Measurements from ENCODE around the gene ARFGAP3. TPM values are rescaled to one million over a fixed set of nuclear protein-coding genes. Genes with fewer than 3 reads are reported as not detected.

The ARFGAP3 gene
- total RNA-seq, 2 donors from 2014 or later: 32.1 to 39.7 TPM

DNA sequence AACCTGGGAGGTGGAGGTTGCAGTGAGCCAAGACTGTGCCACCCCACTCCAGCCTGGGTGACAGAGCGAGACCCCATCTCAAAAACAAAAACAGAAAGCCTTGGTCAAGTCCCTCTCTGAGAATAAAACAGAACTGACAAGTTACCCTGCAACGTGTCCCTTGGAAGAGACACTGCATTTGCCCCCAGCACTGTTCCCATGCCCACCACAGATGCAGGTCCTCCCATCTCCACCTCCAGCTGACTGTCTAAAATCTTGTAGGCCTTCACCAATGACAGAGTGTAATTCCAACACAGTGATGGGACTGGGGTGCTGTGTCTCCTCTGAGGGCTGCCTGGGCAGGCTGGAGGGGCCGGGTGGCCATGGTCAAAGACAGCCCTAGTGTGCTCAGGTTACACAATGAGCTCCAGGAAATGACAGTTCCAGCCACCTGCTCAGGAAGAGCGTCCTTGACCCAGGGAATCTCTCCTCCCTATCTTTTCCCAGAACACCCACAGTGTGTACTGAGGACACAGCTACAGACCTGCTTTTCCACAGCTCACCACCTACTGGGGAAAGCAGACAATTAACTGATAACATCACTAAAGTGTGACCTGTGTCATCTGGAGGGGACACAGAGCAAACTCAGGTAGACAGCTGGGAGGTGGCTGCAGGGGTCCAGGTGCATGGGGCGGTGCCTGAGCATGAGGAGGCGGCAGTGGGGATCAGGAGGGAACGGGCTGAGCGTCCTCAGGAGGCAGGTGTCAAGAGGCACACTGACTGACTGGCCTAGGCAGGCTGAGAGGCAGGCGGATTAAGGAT, 56.4 kb downstream of the ARFGAP3 start:
- Mint-ChIP-seq H3K4me1 (peaks cover 7% of the 10 kb centered on the region), H3K27ac (no peak overlapping the region), H3K36me3 (ENCODE audit: low read depth) (peaks cover 4% of the 10 kb centered on the region), H3K4me3 (peak overlapping the region; percentile 47), H3K27me3 (no peaks in the 10 kb centered on the region)
- no peaks in the 10 kb centered on the region for H3K9me3 ChIP-seq (ENCODE audit: control insufficient read depth, low read length, poor library complexity, severe bottlenecking)
- ATAC-seq (no peak), DNase-seq (no peak)

DNA sequence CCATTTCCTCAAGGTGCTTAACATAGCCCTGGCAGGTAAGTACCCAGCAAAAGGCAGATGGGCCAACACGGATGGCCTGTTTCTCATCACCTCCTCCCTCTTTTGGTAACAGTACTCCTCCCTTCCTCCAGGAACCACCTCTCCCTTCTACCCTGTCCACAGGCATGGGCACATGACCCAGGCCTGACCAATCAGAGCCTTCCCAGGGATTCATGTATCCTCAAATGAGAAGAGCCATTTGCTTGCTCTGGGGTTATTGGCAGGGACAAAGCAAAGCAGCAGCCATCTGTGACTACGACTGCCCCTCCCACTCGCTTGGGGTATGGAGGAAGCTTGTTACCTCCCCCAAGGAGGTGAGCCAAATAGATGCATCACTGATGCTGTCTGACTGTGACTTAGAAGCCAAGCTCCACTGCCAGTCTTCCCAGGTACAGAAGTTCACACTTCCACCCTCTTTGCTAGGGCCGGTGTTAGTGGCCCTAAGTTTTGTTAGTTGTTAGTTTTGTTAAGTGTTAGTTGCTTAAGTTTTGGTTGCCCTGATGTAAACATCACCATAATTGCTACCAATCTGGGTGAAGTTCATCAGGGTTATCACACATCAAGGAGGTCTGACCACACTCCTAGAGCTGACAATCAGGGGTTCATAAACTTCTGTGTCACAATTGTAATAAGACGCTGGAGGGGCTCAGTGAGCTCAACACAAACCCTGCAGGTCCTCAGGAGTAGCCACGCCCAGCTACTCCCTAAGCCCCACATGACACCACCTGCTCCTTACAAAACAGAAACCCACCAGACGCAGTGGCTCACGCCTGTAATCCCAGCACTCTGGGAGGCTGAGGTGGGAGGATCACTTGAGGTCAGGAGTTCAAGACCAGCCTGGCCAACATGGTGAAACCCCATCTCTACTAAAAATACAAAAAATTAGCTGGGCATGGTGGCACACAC, 57.3 kb downstream of the ARFGAP3 start:
- Mint-ChIP-seq H3K27ac (no peak overlapping the region), H3K4me1 (peaks cover 7% of the 10 kb centered on the region), H3K27me3 (no peaks in the 10 kb centered on the region), H3K4me3 (no peak overlapping the region), H3K36me3 (ENCODE audit: low read depth) (peaks cover 4% of the 10 kb centered on the region)
- no peaks in the 10 kb centered on the region for H3K9me3 ChIP-seq (ENCODE audit: control insufficient read depth, low read length, poor library complexity, severe bottlenecking)
- no peak for ATAC-seq
- no peak for DNase-seq

DNA sequence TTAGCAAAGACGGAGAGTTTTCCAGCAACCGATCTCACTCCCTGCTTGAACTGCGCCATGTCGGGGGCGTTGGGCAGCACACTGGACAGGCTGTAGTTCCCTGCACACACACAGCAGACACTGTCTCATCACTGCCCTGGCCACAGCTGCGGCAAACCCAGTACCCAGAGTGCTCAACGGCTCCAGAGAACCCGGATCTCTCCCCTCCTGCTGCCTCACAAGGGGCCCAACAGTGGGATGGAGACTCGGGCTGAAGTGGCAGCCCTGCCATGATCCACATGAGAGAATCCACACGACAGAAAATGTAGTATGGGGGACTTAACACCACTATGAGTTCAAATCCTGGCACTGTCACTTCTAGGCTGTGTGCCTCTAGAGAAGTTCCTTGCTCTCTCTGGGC, 58.0 kb downstream of the ARFGAP3 start:
- Mint-ChIP-seq H3K36me3 (ENCODE audit: low read depth) (peaks cover 4% of the 10 kb centered on the region), H3K27ac (no peak overlapping the region), H3K27me3 (no peaks in the 10 kb centered on the region), H3K4me1 (peaks cover 7% of the 10 kb centered on the region), H3K4me3 (no peak overlapping the region)
- DNase-seq (no peak), ATAC-seq (no peak)
- H3K9me3 ChIP-seq (ENCODE audit: control insufficient read depth, low read length, poor library complexity, severe bottlenecking): no peaks in the 10 kb centered on the region

DNA sequence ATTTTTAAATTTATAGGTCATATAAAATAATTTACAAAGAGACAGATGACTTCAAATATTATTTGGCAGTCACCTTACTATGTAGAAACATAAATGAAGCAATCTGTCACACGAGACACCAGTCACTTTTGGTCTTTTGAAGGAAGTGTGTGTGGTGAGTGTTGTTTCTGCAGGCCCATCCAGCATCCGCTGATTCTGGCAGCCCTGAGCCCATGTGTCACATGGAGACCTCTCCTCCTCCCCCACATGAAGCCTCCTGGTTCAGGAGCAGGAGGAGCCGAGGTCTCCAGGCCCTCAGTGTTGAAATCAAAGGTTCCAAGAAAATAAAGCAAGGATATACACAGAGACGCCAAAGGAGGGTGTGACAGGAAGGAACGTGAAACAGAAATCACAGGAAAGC, 60.1 kb downstream of the ARFGAP3 start:
- no peak for DNase-seq
- H3K4me1 Mint-ChIP-seq: peaks cover 7% of the 10 kb centered on the region
- H3K9me3 ChIP-seq (ENCODE audit: control insufficient read depth, low read length, poor library complexity, severe bottlenecking): no peaks in the 10 kb centered on the region
- no peak overlapping the region for H3K4me3 Mint-ChIP-seq
- H3K36me3 Mint-ChIP-seq (ENCODE audit: low read depth): peaks cover 4% of the 10 kb centered on the region
- no peak for ATAC-seq
- no peaks in the 10 kb centered on the region for H3K27me3 Mint-ChIP-seq
- H3K27ac Mint-ChIP-seq: no peak overlapping the region

DNA sequence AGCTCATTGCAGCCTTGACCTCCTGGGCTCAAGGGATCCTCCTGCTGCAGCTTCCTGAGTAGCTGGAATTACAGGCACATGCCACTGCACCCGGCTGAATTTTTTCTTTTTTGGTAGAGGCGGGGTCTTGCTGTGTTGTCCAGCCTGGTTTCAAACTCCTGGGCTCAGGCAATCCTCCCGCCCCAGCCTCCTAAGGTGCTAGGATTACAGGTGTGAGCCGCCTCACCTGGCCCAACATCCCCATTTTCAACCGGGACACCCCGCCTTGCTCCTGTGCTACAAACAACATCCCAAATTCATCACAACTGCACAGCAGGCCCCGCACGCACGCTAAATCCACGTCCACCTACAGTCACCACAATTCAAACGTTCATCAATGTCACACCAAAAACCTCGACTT, 61.0 kb downstream of the ARFGAP3 start:
- peaks cover 4% of the 10 kb centered on the region for H3K36me3 Mint-ChIP-seq (ENCODE audit: low read depth)

DNA sequence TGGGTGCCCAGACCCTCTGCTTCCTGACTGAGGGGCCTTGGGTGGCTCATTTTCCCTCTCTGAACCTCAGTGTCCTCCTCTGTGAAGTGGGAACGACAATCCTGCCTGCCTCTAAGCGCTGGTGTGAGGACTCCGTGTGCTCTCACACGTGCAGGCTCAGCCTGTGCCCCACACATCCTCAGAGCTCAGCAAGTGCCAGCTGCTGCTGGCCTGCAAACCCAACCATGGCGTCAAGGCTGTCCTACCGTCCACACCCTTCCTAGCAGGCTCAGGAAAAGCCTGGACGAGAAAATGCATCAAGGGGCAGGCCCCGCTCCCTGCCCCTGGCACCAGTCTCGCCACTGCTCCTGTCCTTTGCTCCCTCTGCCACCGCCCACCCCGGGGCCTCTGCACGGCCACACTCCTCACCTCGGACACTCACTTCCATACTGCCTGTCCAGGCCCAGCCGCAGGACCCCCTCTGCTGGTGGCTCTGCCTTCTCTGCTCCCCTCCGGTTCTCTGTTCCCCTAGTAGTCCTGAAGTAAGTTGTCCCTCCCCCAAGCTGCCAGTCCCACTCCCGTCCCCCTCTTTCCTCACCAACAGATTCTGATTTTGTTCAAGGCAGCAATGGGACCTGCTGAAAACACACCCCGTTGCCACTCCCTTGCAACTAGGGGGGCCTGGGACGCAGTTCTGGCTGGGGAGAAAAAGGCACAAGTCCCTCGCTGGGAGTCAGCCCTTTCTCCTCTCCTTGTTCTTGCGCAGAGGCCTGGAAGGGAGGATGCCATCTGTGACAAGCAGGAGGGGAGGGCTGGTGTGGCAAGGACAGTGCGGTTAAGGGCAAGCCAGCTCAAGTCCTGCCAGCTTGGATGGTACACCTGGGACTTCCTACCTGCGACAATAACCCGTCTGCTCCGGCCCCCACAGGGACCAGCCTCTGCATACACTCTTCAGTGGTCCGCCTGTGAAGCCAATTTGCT, 62.2 kb downstream of the ARFGAP3 start:
- H3K9me3 ChIP-seq (ENCODE audit: control insufficient read depth, low read length, poor library complexity, severe bottlenecking): no peaks in the 10 kb centered on the region
- ATAC-seq (no peak), DNase-seq (no peak)
- Mint-ChIP-seq H3K4me3 (no peak overlapping the region), H3K4me1 (peaks cover 6% of the 10 kb centered on the region), H3K27ac (peak overlapping the region; percentile 34), H3K27me3 (no peaks in the 10 kb centered on the region), H3K36me3 (ENCODE audit: low read depth) (peaks cover 3% of the 10 kb centered on the region)

More for the DNA sequence above, 61.0 kb downstream of the ARFGAP3 start:
- no peak for ATAC-seq
- Mint-ChIP-seq H3K4me1 (peaks cover 7% of the 10 kb centered on the region), H3K27me3 (no peaks in the 10 kb centered on the region), H3K27ac (peak overlapping the region; percentile 19), H3K4me3 (no peak overlapping the region)
- no peak for DNase-seq
- H3K9me3 ChIP-seq (ENCODE audit: control insufficient read depth, low read length, poor library complexity, severe bottlenecking): no peaks in the 10 kb centered on the region

DNA sequence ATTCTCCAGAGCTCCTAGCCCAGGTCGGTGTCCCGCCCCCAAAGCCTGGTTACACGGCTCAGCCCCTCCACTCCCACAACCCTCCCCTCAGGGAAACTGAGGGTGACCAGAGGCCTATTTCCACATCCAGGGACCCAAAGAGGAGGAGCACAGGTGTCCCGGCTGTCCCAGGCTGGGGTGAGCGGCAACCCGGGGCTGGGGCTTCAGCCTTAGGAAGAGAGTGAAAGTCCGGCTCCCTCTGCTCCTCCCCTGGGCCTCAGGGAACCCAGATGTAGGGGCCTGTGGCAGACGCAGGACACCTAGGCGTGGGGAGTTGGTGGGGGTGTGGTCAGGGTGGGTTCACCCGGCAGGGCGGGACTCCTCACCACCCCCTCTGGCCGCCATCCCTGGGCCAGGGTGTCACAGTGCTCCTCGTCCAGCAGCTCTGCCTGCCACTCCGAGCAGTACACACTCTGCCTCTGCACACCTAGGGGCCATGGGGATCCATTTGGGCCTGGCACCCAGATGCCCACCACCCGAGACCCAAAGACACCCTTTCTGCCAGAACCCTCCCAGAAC, 63.1 kb downstream of the ARFGAP3 start:
- ATAC-seq: no peak
- H3K27ac Mint-ChIP-seq: no peak overlapping the region
- no peaks in the 10 kb centered on the region for H3K9me3 ChIP-seq (ENCODE audit: control insufficient read depth, low read length, poor library complexity, severe bottlenecking)
- peaks cover 5% of the 10 kb centered on the region for H3K4me1 Mint-ChIP-seq
- H3K4me3 Mint-ChIP-seq: no peak overlapping the region
- H3K27me3 Mint-ChIP-seq: no peaks in the 10 kb centered on the region
- peaks cover 2% of the 10 kb centered on the region for H3K36me3 Mint-ChIP-seq (ENCODE audit: low read depth)
- no peak for DNase-seq

DNA sequence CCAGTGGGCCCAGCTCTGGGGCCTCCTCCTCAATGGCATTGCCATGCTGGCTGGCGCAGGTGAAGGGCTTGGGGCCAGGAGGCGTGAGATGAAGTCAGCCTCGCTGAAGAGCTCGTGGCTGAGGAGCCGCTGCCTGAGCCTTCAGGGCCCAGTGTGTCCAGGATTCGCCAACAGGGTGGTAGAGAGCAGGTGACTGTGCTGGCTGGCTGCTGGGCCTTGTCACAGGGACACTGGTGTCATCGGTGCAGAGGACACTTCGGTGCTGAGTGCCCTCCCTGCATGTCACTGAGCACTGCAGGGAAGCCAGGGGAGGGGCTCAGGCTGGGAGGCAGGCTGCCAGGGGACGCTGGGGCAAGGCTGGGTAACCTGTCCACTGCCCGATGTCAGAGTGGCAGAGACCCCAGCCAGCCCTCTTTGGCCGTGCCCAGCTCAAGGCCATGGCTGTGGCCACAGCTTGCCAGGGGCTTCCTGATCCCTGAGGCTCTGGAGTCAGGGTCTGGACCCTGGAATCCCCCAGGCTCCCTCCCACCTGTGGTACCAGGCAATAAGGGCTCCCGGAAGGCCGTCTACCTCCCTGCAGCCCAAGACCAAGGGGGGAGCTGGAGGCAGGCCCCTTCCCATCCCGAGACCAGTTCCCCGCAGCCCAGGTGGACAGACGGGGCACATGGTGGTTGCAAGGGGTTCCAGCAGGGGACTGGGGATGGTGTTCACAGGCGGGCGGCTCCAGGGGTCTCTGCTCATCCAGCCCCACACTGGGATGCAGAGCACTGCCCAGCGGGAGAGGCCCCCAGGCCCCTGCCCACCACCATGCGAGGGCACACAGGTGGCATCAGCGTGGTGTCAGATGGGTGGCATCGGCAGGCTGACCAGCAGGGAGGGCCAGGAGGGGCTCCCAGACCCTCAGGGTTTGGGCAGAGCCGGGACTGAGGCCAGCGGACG, 63.9 kb downstream of the ARFGAP3 start:
- Mint-ChIP-seq H3K4me1 (peaks cover 5% of the 10 kb centered on the region), H3K36me3 (ENCODE audit: low read depth) (peaks cover 2% of the 10 kb centered on the region), H3K4me3 (no peak overlapping the region), H3K27me3 (no peaks in the 10 kb centered on the region), H3K27ac (peak overlapping the region; percentile 21)
- no peak for ATAC-seq
- no peak for DNase-seq
- H3K9me3 ChIP-seq (ENCODE audit: control insufficient read depth, low read length, poor library complexity, severe bottlenecking): no peaks in the 10 kb centered on the region

DNA sequence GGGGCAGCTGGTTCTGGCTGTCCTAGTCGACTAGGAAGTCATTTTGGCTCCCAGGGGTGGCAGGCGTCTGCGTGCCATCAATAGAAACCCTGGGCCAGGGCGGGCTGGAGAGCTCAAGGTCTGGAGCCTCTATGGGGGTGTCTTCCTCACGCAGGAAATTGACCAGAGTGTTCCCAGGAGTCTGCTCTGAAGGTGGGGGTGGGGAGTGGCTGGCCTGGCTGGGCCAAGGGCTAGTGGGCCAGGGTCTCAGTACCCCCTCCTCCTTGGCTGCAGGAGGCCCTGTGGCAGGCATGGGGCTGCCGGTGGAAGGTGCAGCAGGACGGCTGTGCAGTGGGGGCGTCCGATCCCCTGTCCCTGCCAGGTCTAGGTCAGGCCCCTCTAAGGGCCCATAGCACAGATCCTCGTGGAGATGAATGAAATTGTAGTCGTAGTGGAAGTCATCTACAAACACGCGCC, 64.6 kb downstream of the ARFGAP3 start:
- peak overlapping the region; percentile 21 for H3K27ac Mint-ChIP-seq
- ATAC-seq (no peak), DNase-seq (no peak)
- peaks cover 3% of the 10 kb centered on the region for H3K4me1 Mint-ChIP-seq
- peaks cover 2% of the 10 kb centered on the region for H3K36me3 Mint-ChIP-seq (ENCODE audit: low read depth)
- H3K9me3 ChIP-seq (ENCODE audit: control insufficient read depth, low read length, poor library complexity, severe bottlenecking): no peaks in the 10 kb centered on the region
- H3K4me3 Mint-ChIP-seq: no peak overlapping the region
- H3K27me3 Mint-ChIP-seq: no peaks in the 10 kb centered on the region

DNA sequence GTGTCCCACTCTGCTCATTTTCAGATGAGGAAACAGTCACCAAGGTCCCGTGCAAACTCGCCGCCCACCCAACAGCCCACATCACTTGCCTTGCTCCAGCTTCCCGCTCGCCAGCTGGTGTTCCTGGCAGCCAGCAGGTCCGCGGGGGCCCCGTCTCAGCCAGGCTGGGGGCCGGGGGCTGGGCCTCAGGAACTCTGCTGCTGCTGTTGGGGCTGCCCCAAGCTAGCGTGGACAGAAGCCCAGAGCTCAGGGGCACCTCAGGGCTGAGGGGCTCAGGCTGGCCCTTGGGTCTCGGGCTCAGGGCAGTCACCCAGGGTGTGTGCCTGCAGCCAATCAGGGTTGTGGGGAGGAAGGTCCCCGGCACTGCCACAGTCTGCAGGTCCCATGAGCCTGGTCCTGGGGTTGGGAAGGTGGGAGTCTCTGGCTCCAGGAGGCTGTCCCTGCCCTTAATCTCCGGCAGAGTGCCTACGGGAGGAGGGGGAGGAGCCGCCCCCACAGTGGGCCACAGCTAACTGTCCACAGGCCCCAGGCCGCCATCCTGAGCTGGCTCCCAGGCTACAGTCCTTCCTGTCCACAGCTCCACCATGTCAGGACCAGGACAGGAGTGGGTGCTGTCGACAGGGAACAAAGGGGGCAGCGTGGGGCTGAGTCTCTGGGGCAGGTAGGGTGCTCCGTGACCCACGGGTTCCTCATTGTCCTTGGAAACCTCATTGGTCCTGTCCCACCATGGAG, 65.2 kb downstream of the ARFGAP3 start:
- no peak overlapping the region for H3K4me3 Mint-ChIP-seq
- no peaks in the 10 kb centered on the region for H3K9me3 ChIP-seq (ENCODE audit: control insufficient read depth, low read length, poor library complexity, severe bottlenecking)

DNA sequence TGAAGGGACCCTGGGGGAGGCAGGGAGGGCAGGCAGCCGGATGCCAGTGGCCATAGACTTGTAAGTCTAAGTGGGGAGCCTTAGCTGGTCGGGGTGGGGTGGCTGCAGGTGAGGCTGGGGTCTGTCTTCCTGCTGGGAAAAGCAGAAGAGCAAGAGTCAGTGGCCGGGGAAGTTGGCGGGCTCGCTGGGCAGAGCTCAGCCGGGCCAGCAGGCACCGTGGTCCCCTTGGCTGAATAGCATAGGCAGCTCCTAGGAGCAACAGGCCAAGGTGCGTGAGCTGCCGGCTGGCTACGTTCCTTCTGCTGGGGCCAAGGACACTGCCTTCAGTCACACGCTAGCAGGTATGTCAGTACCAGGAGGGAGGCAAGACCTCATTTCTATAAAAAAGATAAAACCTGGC, 68.6 kb downstream of the ARFGAP3 start:
- no peaks in the 10 kb centered on the region for H3K9me3 ChIP-seq (ENCODE audit: control insufficient read depth, low read length, poor library complexity, severe bottlenecking)
- DNase-seq: no peak
- Mint-ChIP-seq H3K4me1 (no peaks in the 10 kb centered on the region), H3K36me3 (ENCODE audit: low read depth) (no peaks in the 10 kb centered on the region), H3K27ac (no peak overlapping the region), H3K4me3 (no peak overlapping the region), H3K27me3 (no peaks in the 10 kb centered on the region)
- no peak for ATAC-seq

More for the DNA sequence above, 65.2 kb downstream of the ARFGAP3 start:
- Mint-ChIP-seq H3K27me3 (no peaks in the 10 kb centered on the region), H3K4me1 (peaks cover 3% of the 10 kb centered on the region), H3K27ac (no peak overlapping the region), H3K36me3 (ENCODE audit: low read depth) (peaks cover 2% of the 10 kb centered on the region)
- ATAC-seq (no peak), DNase-seq (no peak)

Measured in T-helper 17 cell (primary cell).